HCT116 (cell line): ENCODE measurements around the gene SPTBN1. TPM values are rescaled to one million over a fixed set of nuclear protein-coding genes. Genes with fewer than 3 reads are reported as not detected.

Experiments
- ATAC-seq: fragments of 200-7000 bp; cut with Tn5 transposase; 2 replicates; pipeline ENCODE4 v1.9.1; 2020; ENCODE audit warnings: mild to moderate bottlenecking, moderate library complexity
- BruUV-seq: library from RNA; stranded (reverse); fragments of 400-500 nt; replicated peaks from 2 replicates; lab custom pipeline; 2021; lab: Mats Ljungman, UMichigan
- CTCF ChIA-PET: fragments of 300-600 bp; sonication (Branson Sonifier 250); formaldehyde crosslinking; loops from one replicate; lab custom pipeline; 2021; ENCODE audit warnings: antibody characterized with exemption; lab: Charles Lee
- POLR2A ChIA-PET: fragments of 300-600, 350-600 bp; sonication (Branson Sonifier 250); formaldehyde crosslinking; loops from one replicate; lab custom pipeline; 2021; ENCODE audit warnings: antibody characterized with exemption; lab: Charles Lee
- RAD21 ChIA-PET, 2 experiments: fragments of 300-600 bp; sonication (Branson Sonifier 250); formaldehyde crosslinking; loops; one replicate each; lab custom pipeline; 2023; ENCODE audit warnings: low total read pairs in 2 of 2; ENCODE audit not compliant: uncharacterized antibody in 2 of 2, unreplicated experiment in 2 of 2, low non-redundant PET in 1 of 2; lab: Charles Lee
- DNase-seq: peaks from one replicate; pipeline ENCODE4 v3.0.0-alpha.2; 2010; ENCODE audit warnings: low read depth, low spot score
- H2AFZ ChIP-seq: fragments of 200-600 bp; shearing (Covaris generic), sonication (generic); 2 replicates; pipeline ENCODE4 v1.6.1; 2017; ENCODE audit warnings: low read depth, mixed run types, mixed read lengths, antibody characterized with exemption, low read length; ENCODE audit not compliant: poor library complexity, severe bottlenecking
- H3K27ac ChIP-seq: 2 replicates; pipeline ENCODE4 v1.5.1; 2012; ENCODE audit warnings: low read depth, low read length
- H3K27me3 ChIP-seq: fragments of 200-600 bp; sonication (generic); 2 replicates; pipeline ENCODE4 v1.6.1; 2016; ENCODE audit warnings: mixed run types, low read length, mixed read lengths; ENCODE audit not compliant: insufficient read depth
- H3K36me3 ChIP-seq, 2 experiments: fragments of 200-500 bp in 1 of 2; fragments of 200-600 bp in 1 of 2; sonication (Bioruptor generic) in 1 of 2; sonication (generic) in 1 of 2; 2 replicates each; pipeline versions ENCODE4 v1.5.1 to v1.6.1; 2014 to 2016; ENCODE audit warnings: low read length in 2 of 2, inconsistent platforms in 1 of 2, mixed read lengths in 1 of 2, mixed run types in 1 of 2; ENCODE audit not compliant: insufficient read depth in 2 of 2, control insufficient read depth in 1 of 2
- H3K4me1 ChIP-seq, 2 experiments: fragments of 200-600 bp in 1 of 2; sonication (generic) in 1 of 2; 2 replicates each; pipeline versions ENCODE4 v1.5.1 to v1.6.1; 2012 to 2017; ENCODE audit warnings: low read length in 2 of 2, inconsistent platforms in 1 of 2, mild to moderate bottlenecking in 1 of 2, mixed read lengths in 1 of 2, mixed run types in 1 of 2, moderate library complexity in 1 of 2; ENCODE audit not compliant: insufficient read depth in 2 of 2, control insufficient read depth in 1 of 2
- H3K4me2 ChIP-seq: fragments of 200-600 bp; sonication (generic); 2 replicates; pipeline ENCODE4 v1.6.1; 2017; ENCODE audit warnings: mixed run types, low read length, mixed read lengths
- H3K4me3 ChIP-seq, 2 experiments: fragments of 200-600 bp in 1 of 2; sonication (generic) in 1 of 2; replicated peaks in 1 of 2; 2 replicates each; pipeline ENCODE4 v1.5.1; 2011 to 2016; ENCODE audit warnings: low read length in 2 of 2, control low read depth in 1 of 2, low read depth in 1 of 2, mild to moderate bottlenecking in 1 of 2, mixed read lengths in 1 of 2, mixed run types in 1 of 2
- H3K79me2 ChIP-seq: fragments of 200-600 bp; sonication (generic); 2 replicates; pipeline ENCODE4 v1.6.1; 2017; ENCODE audit warnings: mild to moderate bottlenecking, mixed run types, low read length, moderate library complexity, mixed read lengths; ENCODE audit not compliant: insufficient read depth
- H3K9ac ChIP-seq: fragments of 200-600 bp; sonication (generic); 2 replicates; pipeline ENCODE4 v1.6.1; 2016; ENCODE audit warnings: low read length, mixed read lengths
- H3K9me2 ChIP-seq: fragments of 200-600 bp; sonication (generic), shearing (Covaris generic); 2 replicates; pipeline ENCODE4 v1.6.1; 2017; ENCODE audit warnings: mixed run types, mild to moderate bottlenecking, moderate library complexity; ENCODE audit not compliant: insufficient read depth
- H3K9me3 ChIP-seq, 2 experiments: fragments of 200-500 bp in 1 of 2; fragments of 200-600 bp in 1 of 2; sonication (Bioruptor generic) in 1 of 2; sonication (generic) in 1 of 2; 2 replicates each; pipeline ENCODE4 v1.6.1; 2014 to 2017; ENCODE audit warnings: low read length in 2 of 2, mixed read lengths in 2 of 2, inconsistent platforms in 1 of 2, low read depth in 1 of 2, mild to moderate bottlenecking in 1 of 2, mixed run types in 1 of 2, moderate library complexity in 1 of 2; ENCODE audit not compliant: control insufficient read depth in 1 of 2, insufficient read depth in 1 of 2
- H4K20me1 ChIP-seq: fragments of 200-600 bp; sonication (generic), shearing (Covaris generic); 2 replicates; pipeline ENCODE4 v1.6.1; 2017; ENCODE audit warnings: mixed run types, mild to moderate bottlenecking, moderate library complexity; ENCODE audit not compliant: insufficient read depth
- ATF3 ChIP-seq: IDR thresholded peaks from 2 replicates; pipeline ENCODE4 v1.6.1; 2012
- CBX3 ChIP-seq: IDR thresholded peaks from 2 replicates; pipeline ENCODE4 v1.6.1; 2012; ENCODE audit warnings: low read depth
- CEBPB ChIP-seq: IDR thresholded peaks from 2 replicates; pipeline ENCODE4 v1.6.1; 2012; ENCODE audit warnings: low read depth
- EGR1 ChIP-seq: IDR thresholded peaks from 2 replicates; pipeline ENCODE4 v1.6.1; 2012; ENCODE audit warnings: low read depth
- ELF1 ChIP-seq: IDR thresholded peaks from 2 replicates; pipeline ENCODE4 v1.6.1; 2012; ENCODE audit warnings: low read depth, borderline replicate concordance
- EZH2phosphoT487 ChIP-seq: fragments of 200-600 bp; IDR thresholded peaks from 2 replicates; pipeline ENCODE4 v1.6.1; 2018; ENCODE audit warnings: antibody characterized with exemption, borderline replicate concordance
- FOSL1 ChIP-seq: IDR thresholded peaks from 2 replicates; pipeline ENCODE4 v1.6.1; 2012; ENCODE audit warnings: low read depth
- JUND ChIP-seq: IDR thresholded peaks from 2 replicates; pipeline ENCODE4 v1.6.1; 2012
- MAX ChIP-seq: IDR thresholded peaks from 2 replicates; pipeline ENCODE4 v1.6.1; 2012
- POLR2AphosphoS5 ChIP-seq: IDR thresholded peaks from 2 replicates; pipeline ENCODE4 v1.6.1; 2011; ENCODE audit warnings: mild to moderate bottlenecking, low read depth, low read length, moderate library complexity
- RAD21 ChIP-seq: IDR thresholded peaks from 2 replicates; pipeline ENCODE4 v1.6.1; 2012; ENCODE audit warnings: low read depth, mild to moderate bottlenecking
- SP1 ChIP-seq: IDR thresholded peaks from 2 replicates; pipeline ENCODE4 v1.6.1; 2012; ENCODE audit warnings: low read depth
- SRF ChIP-seq: IDR thresholded peaks from 2 replicates; pipeline ENCODE4 v1.6.1; 2012; ENCODE audit warnings: low read depth
- TCF7L2 ChIP-seq: IDR thresholded peaks from 2 replicates; pipeline ENCODE4 v1.7.0; 2011; ENCODE audit warnings: borderline replicate concordance, inconsistent platforms; ENCODE audit not compliant: insufficient read depth, insufficient read length; ENCODE audit errors: extremely low read depth
- ZBTB33 ChIP-seq: IDR thresholded peaks from 2 replicates; pipeline ENCODE4 v1.6.1; 2011; ENCODE audit warnings: mild to moderate bottlenecking, low read length, moderate library complexity; ENCODE audit not compliant: insufficient replicate concordance; ENCODE audit errors: extremely low read depth
- ZFX ChIP-seq: fragments of 450-650 bp; IDR thresholded peaks from 2 replicates; pipeline ENCODE4 v1.6.1; 2017
- ZNF274 ChIP-seq: fragments of 200-500 bp; sonication (Bioruptor generic); IDR thresholded peaks from 2 replicates; pipeline ENCODE4 v1.6.1; 2014; ENCODE audit warnings: mild to moderate bottlenecking, low read depth, low read length, inconsistent platforms
- intact Hi-C: fragments of 100-400 bp; cut with micrococcal nuclease; formaldehyde crosslinking; loops from 2 replicates; pipeline ENCODE4 v1.10.0; 2022
- total RNA-seq: library from RNA; stranded (reverse); gene quantifications from one replicate; pipeline ENCODE4 v1.2.1, GENCODE V29; 2021; ENCODE audit not compliant: unreplicated experiment
- TF ChIP-seq, protein P1 (sequence below): IDR thresholded peaks from 2 replicates; pipeline ENCODE4 v1.6.1; 2012; ENCODE audit warnings: low read depth
- TF ChIP-seq, protein P2 (sequence below), 3 experiments: fragments of 200-600 bp in 1 of 3; sonication (generic) in 1 of 3; IDR thresholded peaks in 2 of 3; conservative IDR thresholded peaks in 1 of 3; 2 replicates each; pipeline ENCODE4 v1.5.1; 2012 to 2017; ENCODE audit warnings: low read depth in 2 of 3, low read length in 2 of 3, antibody characterized with exemption in 1 of 3, borderline replicate concordance in 1 of 3, control low read depth in 1 of 3, mild to moderate bottlenecking in 1 of 3, mixed read lengths in 1 of 3, mixed run types in 1 of 3, moderate library complexity in 1 of 3; ENCODE audit not compliant: insufficient read depth in 1 of 3

The SPTBN1 gene
- total RNA-seq, 1 experiment from 2014 or later, result 84.4 TPM

DNA sequence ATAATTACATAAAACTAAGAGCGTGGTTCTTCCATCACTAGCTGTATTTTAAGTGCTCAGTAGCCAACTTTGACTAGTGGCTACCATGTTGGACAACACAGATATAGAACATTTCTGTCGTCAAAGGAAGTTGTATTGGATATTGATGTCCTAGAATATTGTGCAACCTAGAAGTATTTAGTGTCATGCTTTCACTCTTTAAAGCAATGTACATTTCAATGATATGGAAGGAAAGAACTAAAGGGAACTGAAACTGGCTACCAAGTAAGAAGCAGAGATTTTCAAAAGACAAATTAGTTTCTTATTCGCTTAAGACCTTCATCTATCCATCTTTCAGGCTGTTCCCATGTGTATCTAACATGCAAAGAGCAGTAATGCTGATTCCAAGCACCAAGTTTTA, 182.0 kb downstream of the SPTBN1 start:
- H3K9me3 ChIP-seq, result no peaks in the 10 kb centered on the region
- no peak overlapping the region for H3K9ac ChIP-seq
- H3K4me1 ChIP-seq, result no peaks in the 10 kb centered on the region
- no peak overlapping the region for H2AFZ ChIP-seq
- intact Hi-C loops, result no loop called here
- H3K9me2 ChIP-seq, result no peaks in the 10 kb centered on the region
- no peak overlapping the region for H3K4me3 ChIP-seq
- TF ChIP-seq SP1, result no peak
- TF ChIP-seq, protein P1, sequence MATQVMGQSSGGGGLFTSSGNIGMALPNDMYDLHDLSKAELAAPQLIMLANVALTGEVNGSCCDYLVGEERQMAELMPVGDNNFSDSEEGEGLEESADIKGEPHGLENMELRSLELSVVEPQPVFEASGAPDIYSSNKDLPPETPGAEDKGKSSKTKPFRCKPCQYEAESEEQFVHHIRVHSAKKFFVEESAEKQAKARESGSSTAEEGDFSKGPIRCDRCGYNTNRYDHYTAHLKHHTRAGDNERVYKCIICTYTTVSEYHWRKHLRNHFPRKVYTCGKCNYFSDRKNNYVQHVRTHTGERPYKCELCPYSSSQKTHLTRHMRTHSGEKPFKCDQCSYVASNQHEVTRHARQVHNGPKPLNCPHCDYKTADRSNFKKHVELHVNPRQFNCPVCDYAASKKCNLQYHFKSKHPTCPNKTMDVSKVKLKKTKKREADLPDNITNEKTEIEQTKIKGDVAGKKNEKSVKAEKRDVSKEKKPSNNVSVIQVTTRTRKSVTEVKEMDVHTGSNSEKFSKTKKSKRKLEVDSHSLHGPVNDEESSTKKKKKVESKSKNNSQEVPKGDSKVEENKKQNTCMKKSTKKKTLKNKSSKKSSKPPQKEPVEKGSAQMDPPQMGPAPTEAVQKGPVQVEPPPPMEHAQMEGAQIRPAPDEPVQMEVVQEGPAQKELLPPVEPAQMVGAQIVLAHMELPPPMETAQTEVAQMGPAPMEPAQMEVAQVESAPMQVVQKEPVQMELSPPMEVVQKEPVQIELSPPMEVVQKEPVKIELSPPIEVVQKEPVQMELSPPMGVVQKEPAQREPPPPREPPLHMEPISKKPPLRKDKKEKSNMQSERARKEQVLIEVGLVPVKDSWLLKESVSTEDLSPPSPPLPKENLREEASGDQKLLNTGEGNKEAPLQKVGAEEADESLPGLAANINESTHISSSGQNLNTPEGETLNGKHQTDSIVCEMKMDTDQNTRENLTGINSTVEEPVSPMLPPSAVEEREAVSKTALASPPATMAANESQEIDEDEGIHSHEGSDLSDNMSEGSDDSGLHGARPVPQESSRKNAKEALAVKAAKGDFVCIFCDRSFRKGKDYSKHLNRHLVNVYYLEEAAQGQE, result no peak
- no peak for TF ChIP-seq CBX3
- TF ChIP-seq ZBTB33, result no peak
- TF ChIP-seq MAX, result no peak
- TF ChIP-seq ELF1, result no peak
- no peak for TF ChIP-seq ZNF274
- TF ChIP-seq JUND, result no peak
- no peak for TF ChIP-seq RAD21
- TF ChIP-seq CEBPB, result no peak
- TF ChIP-seq EZH2phosphoT487, result no peak
- TF ChIP-seq FOSL1, result no peak
- TF ChIP-seq, protein P2, sequence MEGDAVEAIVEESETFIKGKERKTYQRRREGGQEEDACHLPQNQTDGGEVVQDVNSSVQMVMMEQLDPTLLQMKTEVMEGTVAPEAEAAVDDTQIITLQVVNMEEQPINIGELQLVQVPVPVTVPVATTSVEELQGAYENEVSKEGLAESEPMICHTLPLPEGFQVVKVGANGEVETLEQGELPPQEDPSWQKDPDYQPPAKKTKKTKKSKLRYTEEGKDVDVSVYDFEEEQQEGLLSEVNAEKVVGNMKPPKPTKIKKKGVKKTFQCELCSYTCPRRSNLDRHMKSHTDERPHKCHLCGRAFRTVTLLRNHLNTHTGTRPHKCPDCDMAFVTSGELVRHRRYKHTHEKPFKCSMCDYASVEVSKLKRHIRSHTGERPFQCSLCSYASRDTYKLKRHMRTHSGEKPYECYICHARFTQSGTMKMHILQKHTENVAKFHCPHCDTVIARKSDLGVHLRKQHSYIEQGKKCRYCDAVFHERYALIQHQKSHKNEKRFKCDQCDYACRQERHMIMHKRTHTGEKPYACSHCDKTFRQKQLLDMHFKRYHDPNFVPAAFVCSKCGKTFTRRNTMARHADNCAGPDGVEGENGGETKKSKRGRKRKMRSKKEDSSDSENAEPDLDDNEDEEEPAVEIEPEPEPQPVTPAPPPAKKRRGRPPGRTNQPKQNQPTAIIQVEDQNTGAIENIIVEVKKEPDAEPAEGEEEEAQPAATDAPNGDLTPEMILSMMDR (IDR thresholded peaks at IDR 0.05 in 2 of 3, conservative IDR thresholded peaks at IDR 0.05 in 1 of 3; ENCODE audit: borderline replicate concordance in 1 of 3, insufficient read depth in 1 of 3, low read depth in 2 of 3, low read length in 2 of 3), result no peak
- no peak for TF ChIP-seq EGR1
- no peak for TF ChIP-seq TCF7L2
- no peak for TF ChIP-seq SRF
- TF ChIP-seq ZFX, result no peak
- TF ChIP-seq POLR2AphosphoS5, result no peak
- no peak for TF ChIP-seq ATF3
- DNase-seq (no peak), ATAC-seq (no peak)
- H3K27me3 ChIP-seq, result no peaks in the 10 kb centered on the region
- CTCF ChIA-PET, result interaction anchor here (1.7 kb wide), 1 partner anchor 27 kb away, joined by 4 read pairs; no protein-coding TSS in a partner anchor
- POLR2A ChIA-PET, result no interaction called here
- no TSS peak for BruUV-seq
- H3K4me2 ChIP-seq, result no peak overlapping the region
- H3K36me3 ChIP-seq, result peaks cover 8 to 9% of the 10 kb centered on the region in 2 experiments; a peak in 3 of 4 replicates
- 0 out of 2 replicates have a peak, but pooled peaks cover 3% of the 10 kb centered on the region for H4K20me1 ChIP-seq
- no peak overlapping the region for H3K27ac ChIP-seq
- H3K79me2 ChIP-seq, result no peaks in the 10 kb centered on the region
- RAD21 ChIA-PET, result no interaction called here
